Heart right ventricle (tissue), 16 donors: ENCODE measurements around the gene ANKS1B. TPM values are rescaled to one million over a fixed set of nuclear protein-coding genes. Genes with fewer than 3 reads are reported as not detected.

Source experiments
- ATAC-seq, 8 donors: fragments of 200-7000 bp; cut with Tn5 transposase; one replicate each; pipeline ENCODE4 v1.9.1; 2020; ENCODE audit warnings: mild to moderate bottlenecking in 8 of 8, moderate library complexity in 8 of 8, moderate number of reproducible peaks in 1 of 8
- DNase-seq, 2 donors: peaks; one replicate each; pipeline ENCODE4 v3.0.0-alpha.2; 2020
- H3K27ac ChIP-seq, 10 donors: fragments of 200-600 bp; sonication (generic) in 2 of 10; one replicate each; pipeline versions ENCODE4 v1.5.0 to v1.8.0; 2020 to 2022; ENCODE audit warnings: mild to moderate bottlenecking in 3 of 10
- H3K27me3 ChIP-seq, 7 donors: fragments of 200-600 bp; one replicate each; pipeline ENCODE4 v1.8.0; 2021 to 2022; ENCODE audit warnings: mild to moderate bottlenecking in 2 of 7
- H3K36me3 ChIP-seq, 9 donors: fragments of 200-600 bp; sonication (generic) in 1 of 9; one replicate each; pipeline versions ENCODE4 v1.5.0 to v1.8.0; 2020 to 2022; ENCODE audit warnings: mild to moderate bottlenecking in 2 of 9
- H3K4me1 ChIP-seq, 9 donors: fragments of 200-600 bp; sonication (generic) in 1 of 9; one replicate each; pipeline versions ENCODE4 v1.5.0 to v1.8.0; 2020 to 2022; ENCODE audit warnings: mild to moderate bottlenecking in 4 of 9
- H3K4me3 ChIP-seq, 10 donors: fragments of 200-600 bp; sonication (generic) in 2 of 10; one replicate each; pipeline versions ENCODE4 v1.5.0 to v1.8.0; 2020 to 2022; ENCODE audit warnings: mild to moderate bottlenecking in 7 of 10, moderate library complexity in 2 of 10
- H3K9me3 ChIP-seq, 11 donors: fragments of 200-600 bp in 10 of 11; sonication (generic) in 2 of 11; one replicate each; pipeline versions ENCODE4 v1.5.0 to v1.8.0; 2013 to 2022; ENCODE audit warnings: mild to moderate bottlenecking in 2 of 11, control low read depth in 1 of 11, moderate library complexity in 1 of 11
- WGBS, 2 donors: extraction: QIAGEN DNeasy Blood & Tissue Kit; methylation state at CpG; one replicate each; pipeline ENCODE4 v1.1.7; 2013; ENCODE audit warnings: inconsistent platforms in 1 of 2; 5-methylcytosine and 5-hydroxymethylcytosine counted together
- intact Hi-C, 10 donors: fragments of 100-400 bp; cut with DNase I; formaldehyde crosslinking; loops; one replicate each; pipeline versions ENCODE4 v1.11.1 to v1.14.2; 2022
- polyA plus RNA-seq, 2 donors: library from polyadenylated mRNA; stranded (reverse); fragments of 200-250 nt; gene quantifications; one replicate each; pipeline ENCODE4 v1.2.3, GENCODE V29; 2013
- total RNA-seq, 10 donors: library from RNA; stranded (reverse); fragmentation: NEBNext Ultra II Directional in 3 of 10; extraction: Animal tissue kit (Norgen Biotek cat#: 25700) in 3 of 10; gene quantifications; one replicate each; pipeline versions ENCODE4 v1.2.1 to v1.2.4, GENCODE V29; 2021 to 2023
- TF ChIP-seq, protein P1 (sequence below), 9 donors: fragments of 200-600 bp; sonication (generic) in 2 of 9; IDR thresholded peaks; one replicate each; pipeline versions ENCODE4 v1.5.0 to v1.8.0; 2021 to 2022; ENCODE audit warnings: antibody characterized with exemption in 9 of 9, mild to moderate bottlenecking in 5 of 9, moderate library complexity in 1 of 9
- donor health status: Arrhythmogenic right ventricular cardiomyopathy.
- donor health status: ischemic (EF 13 %, LVEDD 7.1; RV severe dilation, severe dysfunction).
- donor health status: healthy with polysubstance abuse.
- donor health status: DM: no; HTN: yes; CAD: no.
- donor health status: DM: no; HTN: no; CAD: no.
- donor health status: ischemic (EF 25% LVEDD 6.9; RV normal size, moderate dysfunction).
- donor health status: ischemic (EF 25% LVEDD 5.7; RV mildly dilated, moderate dysfunction).
- donor health status: healthy.
- donor health status: DM: yes; HTN: yes; CAD: no.
- donor health status: Ischemic cardiomyopathy.
- donor health status: ischemic (EF 35%, LVEDD 5.7; RV mildly dilated, moderate dysfunction).
- donor health status: nonischemic (EF 11% LVEDD 7.7; RV severe dilation, severe dysfunction).
- donor health status: DM: yes; HTN: yes; CAD: no.
- donor health status: PGD.
- donor health status: ischemic (EF 29% LVEDD 5.4; RV normal size, mild dysfunction).
- donor health status: nonischemic (EF 23%, LVEDD 6.1; RV moderate dilation, normal function).

The ANKS1B gene
- total and polyA plus RNA-seq, 12 donors, result 0.58 to 4.8 (median 1.8) TPM

DNA sequence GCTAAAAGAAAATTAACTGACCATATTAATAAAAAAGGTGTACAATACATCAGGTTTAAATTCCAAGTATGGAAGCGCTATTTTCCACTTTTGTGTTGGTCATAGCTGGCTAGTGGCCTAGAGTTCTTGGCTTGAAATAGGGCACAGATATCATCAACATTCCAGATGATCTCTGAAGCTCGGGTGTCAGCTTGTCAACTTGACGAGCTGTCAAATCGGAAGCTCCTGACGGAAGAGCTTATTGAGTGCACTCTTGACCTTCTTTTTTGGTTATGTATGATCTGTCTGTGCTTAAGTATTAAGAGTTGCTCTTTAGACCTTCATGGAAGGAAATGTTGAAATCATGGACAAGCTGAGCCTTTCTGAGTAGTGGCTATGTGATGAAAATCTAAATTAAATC is 1161.7 kb downstream of the ANKS1B start:
- no peaks in the 10 kb centered on the region for H3K9me3 ChIP-seq
- peak in 3 of 8 donors; percentile 44 to 86 (median 63) for ATAC-seq
- no peaks in the 10 kb centered on the region for H3K36me3 ChIP-seq
- TF ChIP-seq, protein P1, sequence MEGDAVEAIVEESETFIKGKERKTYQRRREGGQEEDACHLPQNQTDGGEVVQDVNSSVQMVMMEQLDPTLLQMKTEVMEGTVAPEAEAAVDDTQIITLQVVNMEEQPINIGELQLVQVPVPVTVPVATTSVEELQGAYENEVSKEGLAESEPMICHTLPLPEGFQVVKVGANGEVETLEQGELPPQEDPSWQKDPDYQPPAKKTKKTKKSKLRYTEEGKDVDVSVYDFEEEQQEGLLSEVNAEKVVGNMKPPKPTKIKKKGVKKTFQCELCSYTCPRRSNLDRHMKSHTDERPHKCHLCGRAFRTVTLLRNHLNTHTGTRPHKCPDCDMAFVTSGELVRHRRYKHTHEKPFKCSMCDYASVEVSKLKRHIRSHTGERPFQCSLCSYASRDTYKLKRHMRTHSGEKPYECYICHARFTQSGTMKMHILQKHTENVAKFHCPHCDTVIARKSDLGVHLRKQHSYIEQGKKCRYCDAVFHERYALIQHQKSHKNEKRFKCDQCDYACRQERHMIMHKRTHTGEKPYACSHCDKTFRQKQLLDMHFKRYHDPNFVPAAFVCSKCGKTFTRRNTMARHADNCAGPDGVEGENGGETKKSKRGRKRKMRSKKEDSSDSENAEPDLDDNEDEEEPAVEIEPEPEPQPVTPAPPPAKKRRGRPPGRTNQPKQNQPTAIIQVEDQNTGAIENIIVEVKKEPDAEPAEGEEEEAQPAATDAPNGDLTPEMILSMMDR (IDR thresholded peaks at IDR 0.05), result no peak
- WGBS, 2 donors, result 37 to 48% methylated on average over 5 of the region's 5 CpGs
- no peak overlapping the region for H3K4me3 ChIP-seq
- H3K27me3 ChIP-seq, result peaks cover 0 to 12% (median 0%) of the 10 kb centered on the region in 7 donors
- H3K27ac ChIP-seq, result no peak overlapping the region
- intact Hi-C loops, result no loop called here
- peaks cover 0 to 7% (median 0%) of the 10 kb centered on the region in 9 donors for H3K4me1 ChIP-seq
- DNase-seq, result no peak

GRCh38 chr12:98821866-98822265 is 1162.9 kb downstream of the ANKS1B start:
- ATAC-seq (peak in 1 of 8 donors; percentile 41), DNase-seq (peak in 1 of 2 donors; percentile 5)
- Histone ChIP-seq H3K27me3 (peaks cover 0 to 12% (median 0%) of the 10 kb centered on the region in 7 donors), H3K36me3 (no peaks in the 10 kb centered on the region), H3K4me3 (no peak overlapping the region), H3K9me3 (no peaks in the 10 kb centered on the region), H3K4me1 (peaks cover 0 to 7% (median 0%) of the 10 kb centered on the region in 9 donors), H3K27ac (no peak overlapping the region)
- WGBS, 2 donors, result 29 to 30% methylated on average over 3 of the region's 3 CpGs
- intact Hi-C loops, result no loop called here
- TF ChIP-seq, protein P1 (IDR thresholded peaks at IDR 0.05), result no peak

DNA sequence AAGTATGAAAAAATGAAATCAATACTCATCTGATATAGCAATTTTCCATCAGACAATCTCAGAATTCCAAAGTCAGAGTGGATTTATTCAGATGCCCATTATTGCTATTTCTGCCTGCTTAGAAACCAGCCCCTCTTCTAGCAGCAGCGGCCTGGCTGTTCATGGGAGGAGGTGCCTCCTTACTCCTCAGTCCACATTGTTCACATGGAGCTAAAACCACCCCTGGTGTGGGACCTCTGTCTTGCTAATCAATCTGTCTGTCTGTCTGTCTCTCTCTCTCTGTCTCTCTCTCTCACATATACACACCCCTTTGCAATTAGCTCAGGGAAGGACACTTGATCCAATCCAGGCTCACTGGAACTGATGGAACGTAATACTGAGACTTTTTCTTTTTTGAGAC is 1163.5 kb downstream of the ANKS1B start:
- intact Hi-C loops, result no loop called here
- H3K9me3 ChIP-seq, result no peaks in the 10 kb centered on the region
- ATAC-seq (no peak), DNase-seq (no peak)
- H3K27me3 ChIP-seq, result peaks cover 0 to 9% (median 0%) of the 10 kb centered on the region in 7 donors
- no peak overlapping the region for H3K27ac ChIP-seq
- TF ChIP-seq, protein P1 (IDR thresholded peaks at IDR 0.05), result no peak
- H3K4me3 ChIP-seq, result no peak overlapping the region
- H3K4me1 ChIP-seq, result peaks cover 0 to 7% (median 0%) of the 10 kb centered on the region in 9 donors
- H3K36me3 ChIP-seq, result no peaks in the 10 kb centered on the region
- WGBS, 2 donors, result 59 to 85% methylated on average over 2 of the region's 2 CpGs

DNA sequence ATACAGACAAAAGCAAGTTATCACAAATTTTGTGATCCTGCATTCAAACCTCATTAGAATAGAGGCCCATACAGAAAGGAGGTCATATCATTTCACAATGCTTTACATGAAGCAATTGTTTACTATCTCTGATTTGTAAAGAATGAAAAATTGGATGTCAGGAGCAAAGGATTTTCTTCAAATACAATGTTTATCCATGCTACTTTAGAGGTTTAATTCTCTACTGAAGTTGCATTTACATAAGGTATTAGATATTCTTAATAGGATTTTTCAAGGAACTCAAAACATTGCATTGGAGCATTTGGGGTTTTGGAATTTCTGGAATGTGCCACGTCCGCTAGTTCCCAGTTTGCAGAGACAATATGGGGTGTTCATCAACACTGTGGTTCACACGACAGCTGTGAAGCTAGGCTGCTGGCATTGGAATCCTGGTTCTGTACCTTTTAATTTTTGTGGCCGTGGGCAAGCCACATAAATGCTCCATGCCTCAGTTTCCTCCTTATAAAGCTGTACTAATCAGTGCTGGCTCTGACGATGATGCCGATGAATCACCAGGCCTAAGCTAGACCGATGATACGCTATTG is 1164.8 kb downstream of the ANKS1B start:
- WGBS, 2 donors, result 74 to 81% methylated on average over 8 of the region's 8 CpGs
- Histone ChIP-seq H3K9me3 (no peaks in the 10 kb centered on the region), H3K4me3 (no peak overlapping the region), H3K4me1 (peaks cover 0 to 7% (median 0%) of the 10 kb centered on the region in 9 donors), H3K27ac (no peak overlapping the region), H3K36me3 (no peaks in the 10 kb centered on the region), H3K27me3 (peaks cover 0 to 8% (median 0%) of the 10 kb centered on the region in 7 donors)
- intact Hi-C loops, result no loop called here
- no peak for DNase-seq
- no peak for ATAC-seq
- TF ChIP-seq, protein P1 (IDR thresholded peaks at IDR 0.05), result no peak
